Heart right ventricle (tissue), 16 donors: ENCODE measurements around the gene SLC8A1. TPM values are rescaled to one million over a fixed set of nuclear protein-coding genes. Genes with fewer than 3 reads are reported as not detected.

Experiments used
- ATAC-seq, 8 donors: fragments of 200-7000 bp; cut with Tn5 transposase; one replicate each; pipeline ENCODE4 v1.9.1; 2020; ENCODE audit warnings: mild to moderate bottlenecking in 8 of 8, moderate library complexity in 8 of 8, moderate number of reproducible peaks in 1 of 8
- DNase-seq, 2 donors: peaks; one replicate each; pipeline ENCODE4 v3.0.0-alpha.2; 2020
- H3K27ac ChIP-seq, 10 donors: fragments of 200-600 bp; sonication (generic) in 2 of 10; one replicate each; pipeline versions ENCODE4 v1.5.0 to v1.8.0; 2020 to 2022; ENCODE audit warnings: mild to moderate bottlenecking in 3 of 10
- H3K27me3 ChIP-seq, 7 donors: fragments of 200-600 bp; one replicate each; pipeline ENCODE4 v1.8.0; 2021 to 2022; ENCODE audit warnings: mild to moderate bottlenecking in 2 of 7
- H3K36me3 ChIP-seq, 9 donors: fragments of 200-600 bp; sonication (generic) in 1 of 9; one replicate each; pipeline versions ENCODE4 v1.5.0 to v1.8.0; 2020 to 2022; ENCODE audit warnings: mild to moderate bottlenecking in 2 of 9
- H3K4me1 ChIP-seq, 9 donors: fragments of 200-600 bp; sonication (generic) in 1 of 9; one replicate each; pipeline versions ENCODE4 v1.5.0 to v1.8.0; 2020 to 2022; ENCODE audit warnings: mild to moderate bottlenecking in 4 of 9
- H3K4me3 ChIP-seq, 10 donors: fragments of 200-600 bp; sonication (generic) in 2 of 10; one replicate each; pipeline versions ENCODE4 v1.5.0 to v1.8.0; 2020 to 2022; ENCODE audit warnings: mild to moderate bottlenecking in 7 of 10, moderate library complexity in 2 of 10
- H3K9me3 ChIP-seq, 11 donors: fragments of 200-600 bp in 10 of 11; sonication (generic) in 2 of 11; one replicate each; pipeline versions ENCODE4 v1.5.0 to v1.8.0; 2013 to 2022; ENCODE audit warnings: mild to moderate bottlenecking in 2 of 11, control low read depth in 1 of 11, moderate library complexity in 1 of 11
- CTCF ChIP-seq, 9 donors: fragments of 200-600 bp; sonication (generic) in 2 of 9; IDR thresholded peaks; one replicate each; pipeline versions ENCODE4 v1.5.0 to v1.8.0; 2021 to 2022; ENCODE audit warnings: antibody characterized with exemption in 9 of 9, mild to moderate bottlenecking in 5 of 9, moderate library complexity in 1 of 9
- WGBS, 2 donors: extraction: QIAGEN DNeasy Blood & Tissue Kit; methylation state at CpG; one replicate each; pipeline ENCODE4 v1.1.7; 2013; ENCODE audit warnings: inconsistent platforms in 1 of 2; 5-methylcytosine and 5-hydroxymethylcytosine counted together
- intact Hi-C, 10 donors: fragments of 100-400 bp; cut with DNase I; formaldehyde crosslinking; loops; one replicate each; pipeline versions ENCODE4 v1.11.1 to v1.14.2; 2022
- polyA plus RNA-seq, 2 donors: library from polyadenylated mRNA; stranded (reverse); fragments of 200-250 nt; gene quantifications; one replicate each; pipeline ENCODE4 v1.2.3, GENCODE V29; 2013
- total RNA-seq, 10 donors: library from RNA; stranded (reverse); fragmentation: NEBNext Ultra II Directional in 3 of 10; extraction: Animal tissue kit (Norgen Biotek cat#: 25700) in 3 of 10; gene quantifications; one replicate each; pipeline versions ENCODE4 v1.2.1 to v1.2.4, GENCODE V29; 2021 to 2023
- donor health status: Arrhythmogenic right ventricular cardiomyopathy.
- donor health status: ischemic (EF 13 %, LVEDD 7.1; RV severe dilation, severe dysfunction).
- donor health status: healthy with polysubstance abuse.
- donor health status: DM: no; HTN: yes; CAD: no.
- donor health status: DM: no; HTN: no; CAD: no.
- donor health status: ischemic (EF 25% LVEDD 6.9; RV normal size, moderate dysfunction).
- donor health status: ischemic (EF 25% LVEDD 5.7; RV mildly dilated, moderate dysfunction).
- donor health status: healthy.
- donor health status: DM: yes; HTN: yes; CAD: no.
- donor health status: Ischemic cardiomyopathy.
- donor health status: ischemic (EF 35%, LVEDD 5.7; RV mildly dilated, moderate dysfunction).
- donor health status: nonischemic (EF 11% LVEDD 7.7; RV severe dilation, severe dysfunction).
- donor health status: DM: yes; HTN: yes; CAD: no.
- donor health status: PGD.
- donor health status: ischemic (EF 29% LVEDD 5.4; RV normal size, mild dysfunction).
- donor health status: nonischemic (EF 23%, LVEDD 6.1; RV moderate dilation, normal function).

Gene SLC8A1
- total and polyA plus RNA-seq, 12 donors: 11.1 to 1,497 (median 1,067) TPM

DNA sequence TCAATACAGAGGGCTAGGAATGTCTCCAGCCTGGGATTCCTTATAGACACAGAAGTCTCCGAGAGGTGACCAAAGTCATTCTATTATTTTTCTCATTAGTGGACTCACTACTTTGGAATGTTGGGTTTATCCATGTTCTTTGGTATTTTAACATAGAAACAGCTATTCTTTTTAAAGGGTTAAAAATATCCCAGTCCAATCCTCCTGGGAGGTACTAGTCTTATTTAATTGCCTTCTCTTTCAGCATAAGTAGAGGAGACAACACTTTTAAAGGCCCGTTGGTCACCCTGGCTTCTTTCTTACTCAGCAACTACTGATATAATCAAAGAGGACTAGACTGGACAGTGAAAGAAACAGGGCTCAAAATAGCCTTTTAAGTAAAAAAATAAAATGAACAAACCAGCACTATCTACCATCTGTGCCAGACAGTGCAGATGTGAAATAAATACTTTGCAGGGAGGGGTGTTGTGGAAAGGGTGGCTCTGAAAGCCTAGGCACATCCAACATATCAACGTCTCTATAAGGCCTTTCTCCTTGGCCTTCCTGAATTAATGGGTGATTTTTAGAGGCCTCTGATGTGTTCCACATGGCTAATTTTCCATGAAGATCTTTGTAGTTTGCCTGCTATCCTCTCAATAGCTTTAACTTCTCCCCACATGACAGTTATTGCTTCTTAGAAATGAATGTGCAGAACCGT lies 338.5 kb downstream of the SLC8A1 start:
- peaks cover 0 to 28% (median 4%) of the 10 kb centered on the region in 9 donors for H3K36me3 ChIP-seq
- no peaks in the 10 kb centered on the region for H3K27me3 ChIP-seq
- no peaks in the 10 kb centered on the region for H3K9me3 ChIP-seq
- no peak for TF ChIP-seq CTCF (IDR thresholded peaks at IDR 0.05)
- ATAC-seq (peak in 1 of 8 donors; percentile 20), DNase-seq (no peak)
- H3K27ac ChIP-seq: peak overlapping the region in 2 of 10 donors; percentile 29 to 35
- intact Hi-C loops: no loop called here
- H3K4me1 ChIP-seq: peaks cover 0 to 28% (median 0%) of the 10 kb centered on the region in 9 donors
- WGBS, 2 donors: 69 to 70% methylated on average over 4 of the region's 4 CpGs
- no peak overlapping the region for H3K4me3 ChIP-seq

GRCh38 chr2:40109381-40109780 lies 342.5 kb downstream of the SLC8A1 start:
- peaks cover 0 to 7% (median 0%) of the 10 kb centered on the region in 9 donors for H3K36me3 ChIP-seq
- H3K4me3 ChIP-seq: no peak overlapping the region
- intact Hi-C loops: no loop called here
- ATAC-seq (no peak), DNase-seq (no peak)
- no peaks in the 10 kb centered on the region for H3K27me3 ChIP-seq
- peaks cover 0 to 32% (median 10%) of the 10 kb centered on the region in 9 donors for H3K4me1 ChIP-seq
- no peak for TF ChIP-seq CTCF (IDR thresholded peaks at IDR 0.05)
- WGBS, 2 donors: 91 to 96% methylated on average over 4 of the region's 4 CpGs
- no peak overlapping the region for H3K27ac ChIP-seq
- H3K9me3 ChIP-seq: no peaks in the 10 kb centered on the region

DNA sequence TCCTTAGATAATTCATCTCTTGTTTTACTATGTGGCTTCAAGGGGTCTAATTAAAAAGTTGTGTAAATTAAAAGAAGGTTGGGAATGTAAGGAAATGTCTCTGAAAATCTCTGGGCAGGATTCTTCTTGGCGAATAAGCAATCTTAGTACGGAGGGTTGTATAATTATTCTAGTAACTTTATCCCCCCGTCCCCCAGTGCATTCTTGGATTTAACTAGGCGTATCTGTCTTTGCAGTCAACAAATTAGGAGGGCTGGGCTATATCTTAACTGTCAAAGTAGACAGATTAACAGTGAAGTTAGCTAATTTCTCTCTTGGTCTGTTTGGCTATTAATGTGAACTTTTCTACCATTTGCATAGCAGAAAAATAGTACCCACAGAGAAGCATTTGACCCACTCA lies 343.0 kb downstream of the SLC8A1 start:
- Histone ChIP-seq H3K27me3 (no peaks in the 10 kb centered on the region), H3K9me3 (no peaks in the 10 kb centered on the region), H3K36me3 (peaks cover 0 to 4% (median 0%) of the 10 kb centered on the region in 9 donors), H3K4me1 (peaks cover 0 to 31% (median 12%) of the 10 kb centered on the region in 9 donors), H3K4me3 (no peak overlapping the region), H3K27ac (no peak overlapping the region)
- DNase-seq (no peak), ATAC-seq (no peak)
- TF ChIP-seq CTCF (IDR thresholded peaks at IDR 0.05): no peak
- 70 to 82% methylated on average over 4 of the region's 4 CpGs for WGBS, 2 donors
- intact Hi-C loops: no loop called here

- Histone ChIP-seq H3K4me3 (no peak overlapping the region), H3K36me3 (peaks cover 0 to 3% (median 0%) of the 10 kb centered on the region in 9 donors), H3K9me3 (no peaks in the 10 kb centered on the region), H3K4me1 (peaks cover 0 to 47% (median 20%) of the 10 kb centered on the region in 9 donors), H3K27ac (peak overlapping the region in 2 of 10 donors; percentile 3 to 27), H3K27me3 (no peaks in the 10 kb centered on the region)
- WGBS, 2 donors: 78 to 86% methylated on average over 2 of the region's 2 CpGs
- ATAC-seq: no peak
- DNase-seq: no peak
- no peak for TF ChIP-seq CTCF (IDR thresholded peaks at IDR 0.05)
- intact Hi-C loops: no loop called here
These were observed 345.8 kb downstream of the SLC8A1 start for GRCh38 chr2:40106061-40106460.
